Liver (tissue), 9 donors: Measurements from ENCODE around the gene SRSF2. TPM values are rescaled to one million over a fixed set of nuclear protein-coding genes. Genes with fewer than 3 reads are reported as not detected.

Experiments
- DNase-seq: peaks from one replicate; pipeline ENCODE4 v3.0.0-alpha.2; 2017; ENCODE audit warnings: low spot score
- H3K27ac ChIP-seq, 2 donors: one replicate each; pipeline ENCODE4 v1.7.0; 2013; ENCODE audit warnings: inconsistent platforms in 2 of 2, low read length in 2 of 2, control low read depth in 1 of 2, low read depth in 1 of 2, mild to moderate bottlenecking in 1 of 2
- H3K27me3 ChIP-seq, 4 donors: one replicate each; pipeline versions ENCODE4 v1.6.1 to v1.7.0; 2013; ENCODE audit warnings: low read length in 3 of 4, inconsistent platforms in 1 of 4, mild to moderate bottlenecking in 1 of 4, moderate library complexity in 1 of 4; ENCODE audit not compliant: control insufficient read depth in 4 of 4, insufficient read depth in 4 of 4
- H3K36me3 ChIP-seq, 4 donors: one replicate each; pipeline versions ENCODE4 v1.6.1 to v1.7.0; 2013; ENCODE audit warnings: low read length in 3 of 4, mild to moderate bottlenecking in 3 of 4, low read depth in 1 of 4, moderate library complexity in 1 of 4; ENCODE audit not compliant: control insufficient read depth in 4 of 4, insufficient read depth in 3 of 4
- H3K4me1 ChIP-seq, 4 donors: one replicate each; pipeline versions ENCODE4 v1.6.1 to v1.7.0; 2013; ENCODE audit warnings: low read length in 3 of 4, mild to moderate bottlenecking in 3 of 4, moderate library complexity in 1 of 4; ENCODE audit not compliant: control insufficient read depth in 4 of 4, insufficient read depth in 4 of 4
- H3K4me3 ChIP-seq, 3 donors: one replicate each; pipeline versions ENCODE4 v1.6.1 to v1.7.0; 2013; ENCODE audit warnings: low read length in 3 of 3, control low read depth in 1 of 3, low read depth in 1 of 3, mild to moderate bottlenecking in 1 of 3
- H3K9ac ChIP-seq, 2 donors: one replicate each; pipeline ENCODE4 v1.7.0; 2013; ENCODE audit warnings: low read length in 2 of 2, mild to moderate bottlenecking in 2 of 2, moderate library complexity in 2 of 2, control low read depth in 1 of 2, low read depth in 1 of 2
- H3K9me3 ChIP-seq, 4 donors: one replicate each; pipeline versions ENCODE4 v1.6.1 to v1.7.0; 2013; ENCODE audit warnings: low read length in 3 of 4; ENCODE audit not compliant: control insufficient read depth in 4 of 4
- CTCF ChIP-seq: fragments of 150-350 bp; IDR thresholded peaks from 2 replicates; pipeline ENCODE4 v1.5.1; 2017; ENCODE audit warnings: improper control_type of control experiment, low read depth, low read length; ENCODE audit not compliant: missing input control
- FOXA1 ChIP-seq: IDR thresholded peaks from 2 replicates; pipeline ENCODE4 v1.6.1; 2016; ENCODE audit warnings: antibody characterized with exemption
- FOXA2 ChIP-seq: IDR thresholded peaks from 2 replicates; pipeline ENCODE4 v1.6.1; 2016; ENCODE audit warnings: antibody characterized with exemption
- GABPA ChIP-seq, 2 donors: IDR thresholded peaks in 1 of 2; conservative IDR thresholded peaks in 1 of 2; 2 replicates each; pipeline ENCODE4 v1.6.1; 2016; ENCODE audit warnings: antibody characterized with exemption in 2 of 2, mild to moderate bottlenecking in 1 of 2, moderate library complexity in 1 of 2
- HNF4A ChIP-seq, 2 donors: conservative IDR thresholded peaks; 2 replicates each; pipeline ENCODE4 v1.6.1; 2016; ENCODE audit warnings: antibody characterized with exemption in 2 of 2, mild to moderate bottlenecking in 2 of 2
- HNF4G ChIP-seq: IDR thresholded peaks from 2 replicates; pipeline ENCODE4 v1.6.1; 2016; ENCODE audit warnings: antibody characterized with exemption
- JUND ChIP-seq, 2 donors: IDR thresholded peaks; 2 replicates each; pipeline ENCODE4 v1.6.1; 2016; ENCODE audit warnings: antibody characterized with exemption in 2 of 2
- RAD21 ChIP-seq, 2 donors: IDR thresholded peaks; 2 replicates each; pipeline ENCODE4 v1.6.1; 2016; ENCODE audit warnings: antibody characterized with exemption in 2 of 2, mild to moderate bottlenecking in 2 of 2
- RXRA ChIP-seq, 2 donors: IDR thresholded peaks; 2 replicates each; pipeline ENCODE4 v1.6.1; 2017 to 2018; ENCODE audit warnings: antibody characterized with exemption in 2 of 2, mild to moderate bottlenecking in 1 of 2
- SP1 ChIP-seq: IDR thresholded peaks from 2 replicates; pipeline ENCODE4 v1.6.1; 2018; ENCODE audit warnings: antibody characterized with exemption, mild to moderate bottlenecking
- YY1 ChIP-seq: IDR thresholded peaks from 2 replicates; pipeline ENCODE4 v1.6.1; 2016; ENCODE audit warnings: antibody characterized with exemption, mild to moderate bottlenecking
- ZBTB33 ChIP-seq: IDR thresholded peaks from 2 replicates; pipeline ENCODE4 v1.6.1; 2016; ENCODE audit warnings: antibody characterized with exemption
- WGBS: extraction: QIAGEN DNeasy Blood & Tissue Kit; methylation state at CpG from one replicate; pipeline ENCODE4 v1.1.7; 2013; 5-methylcytosine and 5-hydroxymethylcytosine counted together
- polyA plus RNA-seq, 2 donors: library from polyadenylated mRNA; stranded (reverse) in 1 of 2; unstranded in 1 of 2; fragments of 200-250 nt in 1 of 2; fragments of >200 nt in 1 of 2; fragmentation: Nextera tagmentation in 1 of 2; extraction: Ambion mirVana in 1 of 2; gene quantifications; one replicate each; pipeline versions ENCODE4 v1.2.1 to v1.2.3, GENCODE V29; 2013 to 2015
- total RNA-seq, 2 donors: library from RNA; depleted of rRNA; stranded (reverse); fragments of >200 nt; gene quantifications; one replicate each; pipeline ENCODE4 v1.2.3, GENCODE V29; 2014
- TF ChIP-seq, protein P1 (sequence below): IDR thresholded peaks from 2 replicates; pipeline ENCODE4 v1.6.1; 2016; ENCODE audit warnings: antibody characterized with exemption
- TF ChIP-seq, protein P2 (sequence below): IDR thresholded peaks from 2 replicates; pipeline ENCODE4 v1.6.1; 2016; ENCODE audit warnings: antibody characterized with exemption, mild to moderate bottlenecking
- donor health status: healthy.
- donor health status: healthy.
- donor health status: healthy.
- donor health status: healthy.
- donor health status: healthy.

SRSF2 gene
- total and polyA plus RNA-seq, 4 donors, result 66.5 to 184 (median 150) TPM

GRCh38 chr17:76736349-76737081 lies 616 bp downstream of the SRSF2 start:
- Histone ChIP-seq H3K9me3 (no peaks in the 10 kb centered on the region), H3K36me3 (peaks cover 7 to 34% (median 23%) of the 10 kb centered on the region in 4 donors), H3K4me3 (peak overlapping the region; percentile 96 to 100 (median 99)), H3K27me3 (no peaks in the 10 kb centered on the region), H3K27ac (peak overlapping the region; percentile 93 to 99), H3K9ac (peak overlapping the region; percentile 99), H3K4me1 (peaks cover 1 to 50% (median 44%) of the 10 kb centered on the region in 4 donors)
- under 1% methylated on average over 117 of the region's 117 CpGs for WGBS
- TF ChIP-seq FOXA1 (no peak), RXRA (IDR thresholded peaks at IDR 0.05) (peak in 1 of 2 donors; percentile 2), YY1 (peak; percentile 92), RAD21 (IDR thresholded peaks at IDR 0.05) (no peak), ZBTB33 (no peak), GABPA (IDR thresholded peaks at IDR 0.05 in 1 of 2, conservative IDR thresholded peaks at IDR 0.05 in 1 of 2) (no peak), CTCF (peak; percentile 17), SP1 (peak; percentile 5), JUND (IDR thresholded peaks at IDR 0.05) (no peak), FOXA2 (no peak)
- TF ChIP-seq, protein P1, sequence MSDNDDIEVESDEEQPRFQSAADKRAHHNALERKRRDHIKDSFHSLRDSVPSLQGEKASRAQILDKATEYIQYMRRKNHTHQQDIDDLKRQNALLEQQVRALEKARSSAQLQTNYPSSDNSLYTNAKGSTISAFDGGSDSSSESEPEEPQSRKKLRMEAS, result no peak
- TF ChIP-seq, protein P2, sequence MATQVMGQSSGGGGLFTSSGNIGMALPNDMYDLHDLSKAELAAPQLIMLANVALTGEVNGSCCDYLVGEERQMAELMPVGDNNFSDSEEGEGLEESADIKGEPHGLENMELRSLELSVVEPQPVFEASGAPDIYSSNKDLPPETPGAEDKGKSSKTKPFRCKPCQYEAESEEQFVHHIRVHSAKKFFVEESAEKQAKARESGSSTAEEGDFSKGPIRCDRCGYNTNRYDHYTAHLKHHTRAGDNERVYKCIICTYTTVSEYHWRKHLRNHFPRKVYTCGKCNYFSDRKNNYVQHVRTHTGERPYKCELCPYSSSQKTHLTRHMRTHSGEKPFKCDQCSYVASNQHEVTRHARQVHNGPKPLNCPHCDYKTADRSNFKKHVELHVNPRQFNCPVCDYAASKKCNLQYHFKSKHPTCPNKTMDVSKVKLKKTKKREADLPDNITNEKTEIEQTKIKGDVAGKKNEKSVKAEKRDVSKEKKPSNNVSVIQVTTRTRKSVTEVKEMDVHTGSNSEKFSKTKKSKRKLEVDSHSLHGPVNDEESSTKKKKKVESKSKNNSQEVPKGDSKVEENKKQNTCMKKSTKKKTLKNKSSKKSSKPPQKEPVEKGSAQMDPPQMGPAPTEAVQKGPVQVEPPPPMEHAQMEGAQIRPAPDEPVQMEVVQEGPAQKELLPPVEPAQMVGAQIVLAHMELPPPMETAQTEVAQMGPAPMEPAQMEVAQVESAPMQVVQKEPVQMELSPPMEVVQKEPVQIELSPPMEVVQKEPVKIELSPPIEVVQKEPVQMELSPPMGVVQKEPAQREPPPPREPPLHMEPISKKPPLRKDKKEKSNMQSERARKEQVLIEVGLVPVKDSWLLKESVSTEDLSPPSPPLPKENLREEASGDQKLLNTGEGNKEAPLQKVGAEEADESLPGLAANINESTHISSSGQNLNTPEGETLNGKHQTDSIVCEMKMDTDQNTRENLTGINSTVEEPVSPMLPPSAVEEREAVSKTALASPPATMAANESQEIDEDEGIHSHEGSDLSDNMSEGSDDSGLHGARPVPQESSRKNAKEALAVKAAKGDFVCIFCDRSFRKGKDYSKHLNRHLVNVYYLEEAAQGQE, result no peak
- peak; percentile 84 for DNase-seq

DNA sequence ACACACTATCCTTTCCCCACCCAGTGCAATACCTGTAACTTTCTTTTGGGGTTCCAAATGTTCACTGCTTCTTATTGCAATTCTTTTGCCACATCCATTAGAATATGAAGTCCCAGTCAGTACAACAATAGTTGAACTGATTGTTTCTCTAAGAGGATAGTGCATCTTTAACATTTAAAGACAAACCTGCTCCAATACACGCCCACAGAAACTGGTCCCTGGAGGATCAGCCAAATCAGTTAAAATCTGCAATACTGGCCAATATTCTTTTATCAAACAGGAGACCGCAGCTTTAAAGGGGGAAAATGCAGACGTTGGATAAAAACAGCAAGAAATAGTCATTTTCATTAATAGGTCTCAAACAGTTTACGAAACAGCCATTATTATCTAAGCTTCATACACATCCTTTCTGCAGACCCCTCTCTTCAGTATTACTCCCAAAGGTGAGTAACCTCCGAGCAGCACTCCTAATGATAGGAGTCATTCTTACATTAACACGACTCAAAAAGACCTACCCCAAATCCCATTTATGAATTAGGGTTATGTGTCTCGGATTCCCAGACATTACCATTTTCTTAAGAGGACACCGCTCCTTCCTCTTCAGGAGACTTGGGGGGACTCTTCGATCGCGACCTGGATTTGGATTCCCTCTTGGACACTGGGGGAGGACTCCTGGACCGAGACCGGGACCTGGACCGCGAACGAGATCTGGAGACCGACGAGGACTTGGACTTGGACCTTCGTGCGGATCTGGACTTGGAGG lies 1.4 kb downstream of the SRSF2 start:
- peak overlapping the region; percentile 93 to 99 for H3K27ac ChIP-seq
- H3K4me3 ChIP-seq, result peak overlapping the region; percentile 96 to 100 (median 99)
- WGBS, result 2% methylated on average over 20 of the region's 20 CpGs
- no peaks in the 10 kb centered on the region for H3K27me3 ChIP-seq
- H3K9ac ChIP-seq, result peak overlapping the region; percentile 99
- no peak for DNase-seq
- no peaks in the 10 kb centered on the region for H3K9me3 ChIP-seq
- peaks cover 7 to 38% (median 26%) of the 10 kb centered on the region in 4 donors for H3K36me3 ChIP-seq
- peaks cover 1 to 50% (median 44%) of the 10 kb centered on the region in 4 donors for H3K4me1 ChIP-seq
- TF ChIP-seq HNF4G (no peak), FOXA2 (no peak), FOXA1 (no peak), HNF4A (conservative IDR thresholded peaks at IDR 0.05) (peak in 1 of 2 donors; percentile 69), ZBTB33 (no peak), JUND (IDR thresholded peaks at IDR 0.05) (no peak), RAD21 (IDR thresholded peaks at IDR 0.05) (no peak), RXRA (IDR thresholded peaks at IDR 0.05) (peak in 1 of 2 donors; percentile 15), YY1 (no peak)
- TF ChIP-seq, protein P1, result peak; percentile 10
- TF ChIP-seq, protein P2, result no peak
